HepG2 (cell line): ENCODE data around the gene TGM2. TPM values are rescaled to one million over a fixed set of nuclear protein-coding genes. Genes with fewer than 3 reads are reported as not detected.

ENCODE experiments used
- AHR ChIP-seq: IDR thresholded peaks from 2 replicates; pipeline ENCODE4 v1.6.1; 2018; ENCODE audit warnings: missing genetic modification reagents, missing compliant biosample characterization
- ATRX ChIP-seq: sonication (generic); formaldehyde crosslinking; IDR thresholded peaks from 2 replicates; pipeline ENCODE4 v1.4.0; 2020; ENCODE audit warnings: missing genetic modification reagents, borderline replicate concordance
- CBX5 ChIP-seq: sonication (generic); formaldehyde crosslinking; IDR thresholded peaks from 2 replicates; pipeline ENCODE4 v1.4.0; 2020; ENCODE audit warnings: missing genetic modification reagents, borderline replicate concordance
- CC2D1A ChIP-seq: sonication (generic); formaldehyde crosslinking; IDR thresholded peaks from 2 replicates; pipeline ENCODE4 v1.8.1; 2023; ENCODE audit warnings: mild to moderate bottlenecking, missing genetic modification reagents
- HNF4A ChIP-seq: sonication (generic); formaldehyde crosslinking; IDR thresholded peaks from 2 replicates; pipeline ENCODE4 v1.4.0; 2020; ENCODE audit warnings: missing genetic modification reagents
- HNRNPUL1 ChIP-seq: fragments of 200-400 bp; formaldehyde crosslinking; IDR thresholded peaks from 2 replicates; pipeline ENCODE4 v1.6.1; 2017; ENCODE audit warnings: low read depth, mild to moderate bottlenecking, low read length, moderate library complexity
- ISL2 ChIP-seq: sonication (generic); formaldehyde crosslinking; IDR thresholded peaks from 2 replicates; pipeline ENCODE4 v1.5.0; 2020; ENCODE audit warnings: missing genetic modification reagents
- MEIS2 ChIP-seq: sonication (generic); formaldehyde crosslinking; IDR thresholded peaks from 2 replicates; pipeline ENCODE4 v1.9.0; 2021; ENCODE audit warnings: mild to moderate bottlenecking, missing genetic modification reagents
- SP1 ChIP-seq, 2 experiments: fragments of 450-650 bp in 1 of 2; sonication (generic) in 1 of 2; formaldehyde crosslinking in 1 of 2; IDR thresholded peaks; 2 replicates each; pipeline versions ENCODE4 v1.4.0 to v1.6.1; 2016 to 2020; ENCODE audit warnings: missing genetic modification reagents in 1 of 2
- SRSF4 ChIP-seq: fragments of 200-400 bp; formaldehyde crosslinking; IDR thresholded peaks from one replicate; pipeline ENCODE4 v1.6.1; 2018; ENCODE audit warnings: mild to moderate bottlenecking, low read depth, low read length, moderate library complexity; ENCODE audit not compliant: poor library complexity, severe bottlenecking
- TARDBP ChIP-seq: sonication (generic); formaldehyde crosslinking; IDR thresholded peaks from 2 replicates; pipeline ENCODE4 v1.8.0; 2022; ENCODE audit warnings: mild to moderate bottlenecking, missing genetic modification reagents
- YY1 ChIP-seq: IDR thresholded peaks from 2 replicates; pipeline ENCODE4 v1.6.1; 2011; ENCODE audit warnings: low read length, low read depth, moderate library complexity, mild to moderate bottlenecking; ENCODE audit not compliant: insufficient read depth, insufficient replicate concordance
- ZNF230 ChIP-seq: sonication (generic); formaldehyde crosslinking; IDR thresholded peaks from 2 replicates; pipeline ENCODE4 v1.4.0; 2020; ENCODE audit warnings: mild to moderate bottlenecking, missing genetic modification reagents
- ZNF3 ChIP-seq: IDR thresholded peaks from 2 replicates; pipeline ENCODE4 v1.7.0; 2017; ENCODE audit warnings: inconsistent platforms
- ZSCAN12 ChIP-seq: sonication (generic); formaldehyde crosslinking; IDR thresholded peaks from 2 replicates; pipeline ENCODE4 v1.9.0; 2021; ENCODE audit warnings: mild to moderate bottlenecking, missing genetic modification reagents
- polyA plus RNA-seq, 8 experiments: library from polyadenylated mRNA; depleted of rRNA in 3 of 8; stranded (reverse) in 7 of 8; unstranded in 1 of 8; fragments of >200 nt; fragmentation: Illumina TruSeq in 4 of 8; extraction: Trizol in 4 of 8; gene quantifications; 2 replicates each; pipeline versions ENCODE4 v1.2.1 to v1.2.3, GENCODE V29; 2011 to 2016; ENCODE audit warnings: low read depth in 4 of 8, missing spikeins in 1 of 8, mixed read lengths in 1 of 8; ENCODE audit not compliant: insufficient read depth in 1 of 8
- total RNA-seq, 5 experiments: library from RNA; depleted of rRNA; stranded (reverse); fragments of >200 nt; fragmentation: Illumina TruSeq; extraction: Trizol; gene quantifications; 2 replicates each; pipeline ENCODE4 v1.2.3, GENCODE V29; 2016; ENCODE audit warnings: low read depth in 1 of 5
- TF ChIP-seq, protein P1 (sequence below): sonication (generic); formaldehyde crosslinking; IDR thresholded peaks from 2 replicates; pipeline ENCODE4 v1.4.0; 2020; ENCODE audit warnings: missing genetic modification reagents, mild to moderate bottlenecking, borderline replicate concordance
- TF ChIP-seq, protein P2 (sequence below): sonication (generic); formaldehyde crosslinking; IDR thresholded peaks from 2 replicates; pipeline ENCODE4 v1.8.0; 2022; ENCODE audit warnings: missing genetic modification reagents, mild to moderate bottlenecking, inconsistent platforms, borderline replicate concordance
- TF ChIP-seq, protein P3 (sequence below): sonication (generic); formaldehyde crosslinking; IDR thresholded peaks from 2 replicates; pipeline ENCODE4 v1.8.1; 2023; ENCODE audit warnings: missing genetic modification reagents, mild to moderate bottlenecking, borderline replicate concordance
- TF ChIP-seq, protein P4 (sequence below), 2 experiments: sonication (generic) in 1 of 2; formaldehyde crosslinking in 1 of 2; IDR thresholded peaks; 2 replicates each; pipeline versions ENCODE4 v1.5.1 to v1.6.1; 2011 to 2020; ENCODE audit warnings: borderline replicate concordance in 1 of 2, low read depth in 1 of 2, low read length in 1 of 2, mild to moderate bottlenecking in 1 of 2, missing genetic modification reagents in 1 of 2, moderate library complexity in 1 of 2
- TF ChIP-seq, protein P5 (sequence below): sonication (generic); formaldehyde crosslinking; conservative IDR thresholded peaks from 2 replicates; pipeline ENCODE4 v1.4.0; 2020; ENCODE audit warnings: missing genetic modification reagents

TGM2 gene
- total and polyA plus RNA-seq, 2 of the 13 experiments (the other 11 are each of a cell fraction or from before 2014, with no cell fraction given) = 4.2 to 46.4 TPM

DNA sequence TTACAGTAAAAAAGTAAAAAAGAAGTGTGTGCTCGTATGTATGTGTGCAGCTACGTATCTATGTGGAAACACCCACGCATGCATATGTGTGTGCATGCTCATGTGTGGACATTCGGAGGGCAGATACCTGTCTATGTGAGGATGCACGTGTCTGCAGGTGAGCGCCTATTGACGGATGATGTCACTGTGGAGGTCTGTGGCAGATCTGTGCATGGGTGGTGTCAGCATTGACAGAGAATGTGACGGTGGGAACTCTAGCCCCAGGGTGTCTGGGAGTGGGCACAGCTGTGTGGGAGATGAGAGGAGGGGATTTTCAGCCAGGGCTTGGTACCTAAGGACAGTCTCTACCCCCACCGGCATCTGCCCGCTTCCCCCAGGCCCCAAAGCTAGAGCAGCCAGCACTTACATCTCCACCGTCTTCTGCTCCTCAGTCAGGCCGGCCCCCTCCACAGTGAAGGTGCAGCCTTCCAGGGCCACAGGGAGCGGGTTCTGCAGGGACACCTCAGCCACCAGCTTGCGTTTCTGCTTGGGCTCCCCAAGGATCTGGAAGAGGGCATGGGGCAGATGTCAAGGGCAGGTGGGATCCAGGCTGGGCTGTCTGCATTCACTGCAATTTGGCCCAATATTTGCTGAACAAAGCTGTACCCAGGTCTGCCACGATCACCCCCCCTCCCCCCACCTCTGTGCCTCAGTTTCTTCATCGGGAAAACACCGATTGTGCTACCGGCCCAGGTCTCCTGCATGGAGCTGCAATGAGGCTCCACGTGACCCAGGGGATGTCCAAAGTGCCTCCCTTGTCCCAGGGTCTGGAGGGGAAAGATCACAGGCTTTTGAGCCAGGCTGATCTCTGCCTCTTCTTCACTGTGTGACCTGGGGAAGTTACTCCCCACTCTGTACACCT lies 34.1 kb downstream of the TGM2 start (continued):
- TF ChIP-seq ZNF3 (CRISPR knock-in tag) = no peak
- no peak for TF ChIP-seq MEIS2
- no peak for TF ChIP-seq SP1 (IDR thresholded peaks at IDR 0.05)
- TF ChIP-seq SP1 (CRISPR knock-in tag; IDR thresholded peaks at IDR 0.05) = no peak
- TF ChIP-seq, protein P1, sequence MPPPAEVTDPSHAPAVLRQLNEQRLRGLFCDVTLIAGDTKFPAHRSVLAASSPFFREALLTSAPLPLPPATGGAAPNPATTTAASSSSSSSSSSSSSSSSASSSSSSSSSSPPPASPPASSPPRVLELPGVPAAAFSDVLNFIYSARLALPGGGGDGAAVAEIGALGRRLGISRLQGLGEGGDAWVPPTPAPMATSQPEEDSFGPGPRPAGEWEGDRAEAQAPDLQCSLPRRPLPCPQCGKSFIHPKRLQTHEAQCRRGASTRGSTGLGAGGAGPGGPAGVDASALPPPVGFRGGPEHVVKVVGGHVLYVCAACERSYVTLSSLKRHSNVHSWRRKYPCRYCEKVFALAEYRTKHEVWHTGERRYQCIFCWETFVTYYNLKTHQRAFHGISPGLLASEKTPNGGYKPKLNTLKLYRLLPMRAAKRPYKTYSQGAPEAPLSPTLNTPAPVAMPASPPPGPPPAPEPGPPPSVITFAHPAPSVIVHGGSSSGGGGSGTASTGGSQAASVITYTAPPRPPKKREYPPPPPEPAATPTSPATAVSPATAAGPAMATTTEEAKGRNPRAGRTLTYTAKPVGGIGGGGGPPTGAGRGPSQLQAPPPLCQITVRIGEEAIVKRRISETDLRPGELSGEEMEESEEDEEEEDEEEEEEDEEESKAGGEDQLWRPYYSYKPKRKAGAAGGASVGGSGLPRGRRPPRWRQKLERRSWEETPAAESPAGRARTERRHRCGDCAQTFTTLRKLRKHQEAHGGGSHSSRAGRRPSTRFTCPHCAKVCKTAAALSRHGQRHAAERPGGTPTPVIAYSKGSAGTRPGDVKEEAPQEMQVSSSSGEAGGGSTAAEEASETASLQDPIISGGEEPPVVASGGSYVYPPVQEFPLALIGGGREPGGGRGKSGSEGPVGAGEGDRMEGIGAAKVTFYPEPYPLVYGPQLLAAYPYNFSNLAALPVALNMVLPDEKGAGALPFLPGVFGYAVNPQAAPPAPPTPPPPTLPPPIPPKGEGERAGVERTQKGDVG = no peak
- peak; percentile 48; the same call in 1 of the 2 replicates for TF ChIP-seq HNF4A (CRISPR knock-in tag)
- TF ChIP-seq CBX5 (CRISPR knock-in tag) = no peak
- TF ChIP-seq, protein P2, sequence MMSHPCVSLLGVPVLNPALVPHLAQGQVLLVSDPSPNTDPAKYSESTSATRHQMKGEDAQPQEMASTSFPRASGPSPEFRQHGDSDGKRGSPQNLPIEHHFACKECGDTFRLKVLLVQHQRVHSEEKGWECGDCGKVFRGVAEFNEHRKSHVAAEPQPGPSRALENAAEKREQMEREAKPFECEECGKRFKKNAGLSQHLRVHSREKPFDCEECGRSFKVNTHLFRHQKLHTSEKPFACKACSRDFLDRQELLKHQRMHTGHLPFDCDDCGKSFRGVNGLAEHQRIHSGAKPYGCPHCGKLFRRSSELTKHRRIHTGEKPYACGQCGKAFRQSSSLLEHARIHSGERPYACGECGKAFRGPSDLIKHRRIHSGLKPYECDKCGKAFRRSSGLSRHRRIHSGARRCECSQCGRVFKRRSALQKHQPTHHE (CRISPR knock-in tag) = no peak
- TF ChIP-seq, protein P3, sequence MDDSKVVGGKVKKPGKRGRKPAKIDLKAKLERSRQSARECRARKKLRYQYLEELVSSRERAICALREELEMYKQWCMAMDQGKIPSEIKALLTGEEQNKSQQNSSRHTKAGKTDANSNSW = no peak
- no peak for TF ChIP-seq ZNF230 (CRISPR knock-in tag)
- no peak for TF ChIP-seq TARDBP
- TF ChIP-seq AHR (CRISPR knock-in tag) = no peak
- TF ChIP-seq CC2D1A (CRISPR knock-in tag) = no peak
- no peak for TF ChIP-seq ATRX (CRISPR knock-in tag)
- no peak for TF ChIP-seq ISL2
- TF ChIP-seq YY1 = no peak
- TF ChIP-seq ZSCAN12 = no peak
- TF ChIP-seq SRSF4 = no peak
- TF ChIP-seq, protein P4, sequence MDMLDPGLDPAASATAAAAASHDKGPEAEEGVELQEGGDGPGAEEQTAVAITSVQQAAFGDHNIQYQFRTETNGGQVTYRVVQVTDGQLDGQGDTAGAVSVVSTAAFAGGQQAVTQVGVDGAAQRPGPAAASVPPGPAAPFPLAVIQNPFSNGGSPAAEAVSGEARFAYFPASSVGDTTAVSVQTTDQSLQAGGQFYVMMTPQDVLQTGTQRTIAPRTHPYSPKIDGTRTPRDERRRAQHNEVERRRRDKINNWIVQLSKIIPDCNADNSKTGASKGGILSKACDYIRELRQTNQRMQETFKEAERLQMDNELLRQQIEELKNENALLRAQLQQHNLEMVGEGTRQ (IDR thresholded peaks at IDR 0.05; ENCODE audit: low read depth, low read length) = peak; percentile 80
- TF ChIP-seq, protein P4 (CRISPR knock-in tag; IDR thresholded peaks at IDR 0.05; ENCODE audit: borderline replicate concordance) = 0 out of 2 replicates have a peak, but pooled peaks have one; percentile 76
- TF ChIP-seq, protein P5, sequence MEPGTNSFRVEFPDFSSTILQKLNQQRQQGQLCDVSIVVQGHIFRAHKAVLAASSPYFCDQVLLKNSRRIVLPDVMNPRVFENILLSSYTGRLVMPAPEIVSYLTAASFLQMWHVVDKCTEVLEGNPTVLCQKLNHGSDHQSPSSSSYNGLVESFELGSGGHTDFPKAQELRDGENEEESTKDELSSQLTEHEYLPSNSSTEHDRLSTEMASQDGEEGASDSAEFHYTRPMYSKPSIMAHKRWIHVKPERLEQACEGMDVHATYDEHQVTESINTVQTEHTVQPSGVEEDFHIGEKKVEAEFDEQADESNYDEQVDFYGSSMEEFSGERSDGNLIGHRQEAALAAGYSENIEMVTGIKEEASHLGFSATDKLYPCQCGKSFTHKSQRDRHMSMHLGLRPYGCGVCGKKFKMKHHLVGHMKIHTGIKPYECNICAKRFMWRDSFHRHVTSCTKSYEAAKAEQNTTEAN (CRISPR knock-in tag) = no peak
- no peak for TF ChIP-seq HNRNPUL1
